ENCODE data around the gene OXLD1. TPM values are rescaled to one million over a fixed set of nuclear protein-coding genes. Genes with fewer than 3 reads are reported as not detected.

Gene OXLD1
- total and polyA plus RNA-seq, 10 of the 15 experiments (the other 5 are each of a cell fraction or from before 2014, with no cell fraction given) = 4.6 to 89.5 (median 39.8) TPM

DNA sequence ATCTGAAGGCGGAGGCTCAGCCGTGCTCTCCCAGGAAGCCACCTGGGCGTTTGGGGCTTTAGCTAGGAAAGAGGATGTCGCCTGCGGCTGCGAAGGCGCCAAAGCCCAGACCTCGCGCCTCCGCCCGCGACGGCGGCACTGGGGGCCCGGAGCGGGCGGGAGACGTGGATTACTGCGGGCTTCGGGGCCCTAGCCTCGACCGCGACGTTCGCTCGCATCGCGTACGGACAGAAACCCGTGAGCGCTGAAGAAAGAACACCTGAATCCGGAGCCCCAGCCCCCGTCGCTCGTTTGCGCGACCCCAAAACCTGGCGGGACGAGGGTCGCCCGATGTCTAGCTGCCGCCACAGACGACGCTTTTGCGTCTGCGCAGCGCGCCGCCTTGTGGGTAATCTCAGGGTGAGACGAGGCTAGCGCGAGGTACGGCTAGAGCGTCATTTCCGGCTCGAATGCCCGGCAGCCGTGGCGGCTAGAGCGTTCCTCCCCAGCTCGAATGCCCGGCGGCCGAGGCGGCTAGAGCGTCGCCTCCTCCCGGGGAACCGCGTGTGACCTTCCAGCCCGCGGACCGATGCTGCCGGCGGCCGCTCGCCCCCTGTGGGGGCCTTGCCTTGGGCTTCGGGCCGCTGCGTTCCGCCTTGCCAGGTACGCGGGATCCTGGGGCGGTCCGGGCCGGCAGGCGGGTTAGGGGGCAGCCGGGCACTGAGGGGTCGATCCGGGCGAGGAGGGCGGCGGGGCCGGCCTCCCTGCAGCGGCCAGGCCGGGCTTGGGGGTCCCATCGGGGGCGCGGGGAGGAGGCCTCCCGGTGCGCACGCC lies 36.7 kb upstream of the OXLD1 start, which contains the start of gene MRPL12 (continued):
- TF ChIP-seq, protein P1, sequence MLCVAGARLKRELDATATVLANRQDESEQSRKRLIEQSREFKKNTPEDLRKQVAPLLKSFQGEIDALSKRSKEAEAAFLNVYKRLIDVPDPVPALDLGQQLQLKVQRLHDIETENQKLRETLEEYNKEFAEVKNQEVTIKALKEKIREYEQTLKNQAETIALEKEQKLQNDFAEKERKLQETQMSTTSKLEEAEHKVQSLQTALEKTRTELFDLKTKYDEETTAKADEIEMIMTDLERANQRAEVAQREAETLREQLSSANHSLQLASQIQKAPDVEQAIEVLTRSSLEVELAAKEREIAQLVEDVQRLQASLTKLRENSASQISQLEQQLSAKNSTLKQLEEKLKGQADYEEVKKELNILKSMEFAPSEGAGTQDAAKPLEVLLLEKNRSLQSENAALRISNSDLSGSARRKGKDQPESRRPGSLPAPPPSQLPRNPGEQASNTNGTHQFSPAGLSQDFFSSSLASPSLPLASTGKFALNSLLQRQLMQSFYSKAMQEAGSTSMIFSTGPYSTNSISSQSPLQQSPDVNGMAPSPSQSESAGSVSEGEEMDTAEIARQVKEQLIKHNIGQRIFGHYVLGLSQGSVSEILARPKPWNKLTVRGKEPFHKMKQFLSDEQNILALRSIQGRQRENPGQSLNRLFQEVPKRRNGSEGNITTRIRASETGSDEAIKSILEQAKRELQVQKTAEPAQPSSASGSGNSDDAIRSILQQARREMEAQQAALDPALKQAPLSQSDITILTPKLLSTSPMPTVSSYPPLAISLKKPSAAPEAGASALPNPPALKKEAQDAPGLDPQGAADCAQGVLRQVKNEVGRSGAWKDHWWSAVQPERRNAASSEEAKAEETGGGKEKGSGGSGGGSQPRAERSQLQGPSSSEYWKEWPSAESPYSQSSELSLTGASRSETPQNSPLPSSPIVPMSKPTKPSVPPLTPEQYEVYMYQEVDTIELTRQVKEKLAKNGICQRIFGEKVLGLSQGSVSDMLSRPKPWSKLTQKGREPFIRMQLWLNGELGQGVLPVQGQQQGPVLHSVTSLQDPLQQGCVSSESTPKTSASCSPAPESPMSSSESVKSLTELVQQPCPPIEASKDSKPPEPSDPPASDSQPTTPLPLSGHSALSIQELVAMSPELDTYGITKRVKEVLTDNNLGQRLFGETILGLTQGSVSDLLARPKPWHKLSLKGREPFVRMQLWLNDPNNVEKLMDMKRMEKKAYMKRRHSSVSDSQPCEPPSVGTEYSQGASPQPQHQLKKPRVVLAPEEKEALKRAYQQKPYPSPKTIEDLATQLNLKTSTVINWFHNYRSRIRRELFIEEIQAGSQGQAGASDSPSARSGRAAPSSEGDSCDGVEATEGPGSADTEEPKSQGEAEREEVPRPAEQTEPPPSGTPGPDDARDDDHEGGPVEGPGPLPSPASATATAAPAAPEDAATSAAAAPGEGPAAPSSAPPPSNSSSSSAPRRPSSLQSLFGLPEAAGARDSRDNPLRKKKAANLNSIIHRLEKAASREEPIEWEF (IDR thresholded peaks at IDR 0.05; ENCODE audit: insufficient replicate concordance, low read depth, low read length) = no peak
- TF ChIP-seq CHD4 (IDR thresholded peaks at IDR 0.05) (no peak), TARDBP (IDR thresholded peaks at IDR 0.05; ENCODE audit: borderline replicate concordance) (peak; percentile 32; the same call in 1 of the 2 replicates), EED (IDR thresholded peaks at IDR 0.05; ENCODE audit: low read depth) (peak; percentile 38), CREB1 (IDR thresholded peaks at IDR 0.05; ENCODE audit: low read depth) (peak; percentile 94), BACH1 (IDR thresholded peaks at IDR 0.05; ENCODE audit: borderline replicate concordance) (peak; percentile 48), YY1 (IDR thresholded peaks at IDR 0.05; ENCODE audit: low read depth, low read length) (peak; percentile 86), BRCA1 (IDR thresholded peaks at IDR 0.05; ENCODE audit: low read depth, low read length) (peak; percentile 74), TCF12 (IDR thresholded peaks at IDR 0.05; ENCODE audit: low read depth, low read length) (0 out of 2 replicates have a peak, but pooled peaks have one; percentile 29), CHD1 (IDR thresholded peaks at IDR 0.05; ENCODE audit: low read depth, low read length) (no peak), SUZ12 (IDR thresholded peaks at IDR 0.05; ENCODE audit: unreplicated experiment) (no peak), SRF (IDR thresholded peaks at IDR 0.05; ENCODE audit: low read depth in 2 of 2, low read length in 2 of 2) (0 out of 4 replicates have a peak, but pooled peaks of 1 of the 2 experiments have one; percentile 18), EP300 (IDR thresholded peaks at IDR 0.05; ENCODE audit: borderline replicate concordance in 1 of 2, control insufficient read depth in 1 of 2, low read depth in 2 of 2, low read length in 2 of 2) (no peak), PAX8 (IDR thresholded peaks at IDR 0.05) (no peak), CEBPB (IDR thresholded peaks at IDR 0.05; ENCODE audit: borderline replicate concordance in 1 of 2, low read depth in 2 of 2, low read length in 2 of 2) (no peak), SREBF2 (IDR thresholded peaks at IDR 0.05; ENCODE audit: low read length) (no peak), SMC3 (IDR thresholded peaks at IDR 0.05; ENCODE audit: borderline replicate concordance, low read length) (no peak), TBL1XR1 (IDR thresholded peaks at IDR 0.05; ENCODE audit: low read depth, low read length) (no peak)
- TF ChIP-seq, protein P2, sequence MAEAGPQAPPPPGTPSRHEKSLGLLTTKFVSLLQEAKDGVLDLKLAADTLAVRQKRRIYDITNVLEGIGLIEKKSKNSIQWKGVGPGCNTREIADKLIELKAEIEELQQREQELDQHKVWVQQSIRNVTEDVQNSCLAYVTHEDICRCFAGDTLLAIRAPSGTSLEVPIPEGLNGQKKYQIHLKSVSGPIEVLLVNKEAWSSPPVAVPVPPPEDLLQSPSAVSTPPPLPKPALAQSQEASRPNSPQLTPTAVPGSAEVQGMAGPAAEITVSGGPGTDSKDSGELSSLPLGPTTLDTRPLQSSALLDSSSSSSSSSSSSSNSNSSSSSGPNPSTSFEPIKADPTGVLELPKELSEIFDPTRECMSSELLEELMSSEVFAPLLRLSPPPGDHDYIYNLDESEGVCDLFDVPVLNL (IDR thresholded peaks at IDR 0.05; ENCODE audit: low read depth, low read length) = no peak
- TF ChIP-seq, protein P3, sequence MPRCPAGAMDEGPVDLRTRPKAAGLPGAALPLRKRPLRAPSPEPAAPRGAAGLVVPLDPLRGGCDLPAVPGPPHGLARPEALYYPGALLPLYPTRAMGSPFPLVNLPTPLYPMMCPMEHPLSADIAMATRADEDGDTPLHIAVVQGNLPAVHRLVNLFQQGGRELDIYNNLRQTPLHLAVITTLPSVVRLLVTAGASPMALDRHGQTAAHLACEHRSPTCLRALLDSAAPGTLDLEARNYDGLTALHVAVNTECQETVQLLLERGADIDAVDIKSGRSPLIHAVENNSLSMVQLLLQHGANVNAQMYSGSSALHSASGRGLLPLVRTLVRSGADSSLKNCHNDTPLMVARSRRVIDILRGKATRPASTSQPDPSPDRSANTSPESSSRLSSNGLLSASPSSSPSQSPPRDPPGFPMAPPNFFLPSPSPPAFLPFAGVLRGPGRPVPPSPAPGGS (IDR thresholded peaks at IDR 0.05; ENCODE audit: borderline replicate concordance, insufficient read depth, low read depth, low read length, poor library complexity, severe bottlenecking) = no peak

Data from GM12878 (cell line).